ENCODE results near the gene UBE2J2.

- TF ChIP-seq CTCF (IDR thresholded peaks at IDR 0.05) (no peak), POLR2AphosphoS5 (IDR thresholded peaks at IDR 0.05) (no peak)
Measured at GRCh38 chr1:1287288-1288110, 13.8 kb upstream of the UBE2J2 start.

All from suprapubic skin (tissue), 3 donors.